Panc1 (cell line): ENCODE measurements around the gene CHKB. TPM values are rescaled to one million over a fixed set of nuclear protein-coding genes. Genes with fewer than 3 reads are reported as not detected.

Source experiments
- ATAC-seq: fragments of 200-7000 bp; cut with Tn5 transposase; 2 replicates; pipeline ENCODE4 v1.9.1; 2020; ENCODE audit warnings: mild to moderate bottlenecking, moderate library complexity
- BruUV-seq: library from RNA; stranded (reverse); fragments of 400-500 nt; replicated peaks from 2 replicates; lab custom pipeline; 2021; lab: Mats Ljungman, UMichigan
- CTCF ChIA-PET: fragments of 300-600 bp; sonication (Branson Sonifier 250); formaldehyde crosslinking; loops from one replicate; lab custom pipeline; 2022; ENCODE audit warnings: antibody characterized with exemption; lab: Charles Lee
- POLR2A ChIA-PET: fragments of 300-600 bp; sonication (Branson Sonifier 250); formaldehyde crosslinking; loops from one replicate; lab custom pipeline; 2022; ENCODE audit warnings: antibody characterized with exemption; lab: Charles Lee
- DNase-seq: peaks from one replicate; pipeline ENCODE4 v3.0.0-alpha.2; 2010; ENCODE audit warnings: low read depth, low spot score
- H3K27ac ChIP-seq: 2 replicates; pipeline ENCODE4 v1.5.1; 2011; ENCODE audit warnings: mild to moderate bottlenecking, low read length, inconsistent platforms
- H3K27me3 ChIP-seq: fragments of 200-500 bp; sonication (Bioruptor generic); 2 replicates; pipeline ENCODE4 v1.6.0; 2014; ENCODE audit warnings: low read length, inconsistent platforms; ENCODE audit not compliant: control insufficient read depth, insufficient read depth
- H3K36me3 ChIP-seq: fragments of 200-500 bp; sonication (Bioruptor generic); 2 replicates; pipeline ENCODE4 v1.5.1; 2014; ENCODE audit warnings: inconsistent platforms, mild to moderate bottlenecking, low read length, moderate library complexity; ENCODE audit not compliant: control insufficient read depth, insufficient read depth
- H3K4me1 ChIP-seq: 2 replicates; pipeline ENCODE4 v1.5.1; 2011; ENCODE audit warnings: inconsistent platforms, mild to moderate bottlenecking, low read length, moderate library complexity; ENCODE audit not compliant: control insufficient read depth, insufficient read depth
- H3K4me3 ChIP-seq, 2 experiments: 2 replicates each; pipeline ENCODE4 v1.5.1; 2011 to 2012; ENCODE audit warnings: low read depth in 2 of 2, low read length in 2 of 2, mild to moderate bottlenecking in 2 of 2, inconsistent platforms in 1 of 2, moderate library complexity in 1 of 2
- H3K9me3 ChIP-seq: fragments of 200-500 bp; sonication (Bioruptor generic); 2 replicates; pipeline ENCODE4 v1.5.1; 2014; ENCODE audit warnings: low read depth, mild to moderate bottlenecking, inconsistent platforms, low read length, moderate library complexity; ENCODE audit not compliant: control insufficient read depth, insufficient read depth
- POLR2AphosphoS5 ChIP-seq: IDR thresholded peaks from 2 replicates; pipeline ENCODE4 v1.6.1; 2012; ENCODE audit warnings: mild to moderate bottlenecking, low read depth, low read length, moderate library complexity
- SIN3A ChIP-seq: IDR thresholded peaks from 2 replicates; pipeline ENCODE4 v1.6.1; 2012; ENCODE audit warnings: low read depth, mild to moderate bottlenecking, low read length, moderate library complexity, borderline replicate concordance; ENCODE audit not compliant: insufficient read depth
- TCF7L2 ChIP-seq: IDR thresholded peaks from 2 replicates; pipeline ENCODE4 v1.6.1; 2011; ENCODE audit warnings: mild to moderate bottlenecking, low read depth, low read length, inconsistent platforms
- in situ Hi-C: cut with HindIII; loops from 2 replicates; pipeline ENCODE4 v1.10.0; 2016; ENCODE audit warnings: low sequenced_read_pairs, low pct_unique_long_range_greater_than_20kb
- intact Hi-C: fragments of 100-400 bp; cut with micrococcal nuclease; formaldehyde crosslinking; loops from one replicate; pipeline ENCODE4 v1.10.0; 2022; ENCODE audit not compliant: unreplicated experiment
- total RNA-seq: library from RNA; stranded (reverse); gene quantifications from one replicate; pipeline ENCODE4 v1.2.1, GENCODE V29; 2021; ENCODE audit not compliant: unreplicated experiment
- TF ChIP-seq, protein P1 (sequence below), 2 experiments: IDR thresholded peaks; 2 replicates each; pipeline ENCODE4 v1.6.1; 2011 to 2012; ENCODE audit warnings: low read depth in 2 of 2, control low read depth in 1 of 2, low read length in 1 of 2, mild to moderate bottlenecking in 1 of 2, moderate library complexity in 1 of 2; ENCODE audit not compliant: insufficient read depth in 1 of 2
- TF ChIP-seq, protein P2 (sequence below): fragments of 450-650 bp; IDR thresholded peaks from 2 replicates; pipeline ENCODE4 v1.5.1; 2017; ENCODE audit warnings: mild to moderate bottlenecking

The CHKB gene
- total RNA-seq, 1 experiment from 2014 or later, result 43.5 TPM

DNA sequence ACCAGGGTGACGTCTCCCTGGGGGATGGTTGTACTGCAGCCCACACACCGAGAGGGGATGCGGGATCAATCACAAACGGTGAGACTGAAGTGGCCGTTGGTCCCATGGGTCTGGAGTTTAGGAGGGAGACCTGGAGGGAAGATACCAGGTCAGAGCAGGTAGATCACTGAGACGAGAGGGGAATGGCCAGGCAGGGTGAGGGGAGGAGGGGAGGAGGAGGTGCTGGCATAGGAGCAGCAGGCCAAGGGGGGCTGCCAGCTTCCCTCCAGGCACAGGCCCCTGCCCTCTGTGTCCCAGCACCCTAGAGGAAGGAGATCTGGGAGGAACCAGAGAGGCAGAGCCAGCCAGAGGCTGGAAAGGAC lies 25.0 kb upstream of the CHKB start:
- H3K4me1 ChIP-seq, result no peaks in the 10 kb centered on the region
- no peaks in the 10 kb centered on the region for H3K27me3 ChIP-seq
- CTCF ChIA-PET, result no interaction called here
- intact Hi-C loops, result no loop called here
- no peak for ATAC-seq
- H3K27ac ChIP-seq, result no peak overlapping the region
- POLR2A ChIA-PET, result no interaction called here
- TF ChIP-seq, protein P1, sequence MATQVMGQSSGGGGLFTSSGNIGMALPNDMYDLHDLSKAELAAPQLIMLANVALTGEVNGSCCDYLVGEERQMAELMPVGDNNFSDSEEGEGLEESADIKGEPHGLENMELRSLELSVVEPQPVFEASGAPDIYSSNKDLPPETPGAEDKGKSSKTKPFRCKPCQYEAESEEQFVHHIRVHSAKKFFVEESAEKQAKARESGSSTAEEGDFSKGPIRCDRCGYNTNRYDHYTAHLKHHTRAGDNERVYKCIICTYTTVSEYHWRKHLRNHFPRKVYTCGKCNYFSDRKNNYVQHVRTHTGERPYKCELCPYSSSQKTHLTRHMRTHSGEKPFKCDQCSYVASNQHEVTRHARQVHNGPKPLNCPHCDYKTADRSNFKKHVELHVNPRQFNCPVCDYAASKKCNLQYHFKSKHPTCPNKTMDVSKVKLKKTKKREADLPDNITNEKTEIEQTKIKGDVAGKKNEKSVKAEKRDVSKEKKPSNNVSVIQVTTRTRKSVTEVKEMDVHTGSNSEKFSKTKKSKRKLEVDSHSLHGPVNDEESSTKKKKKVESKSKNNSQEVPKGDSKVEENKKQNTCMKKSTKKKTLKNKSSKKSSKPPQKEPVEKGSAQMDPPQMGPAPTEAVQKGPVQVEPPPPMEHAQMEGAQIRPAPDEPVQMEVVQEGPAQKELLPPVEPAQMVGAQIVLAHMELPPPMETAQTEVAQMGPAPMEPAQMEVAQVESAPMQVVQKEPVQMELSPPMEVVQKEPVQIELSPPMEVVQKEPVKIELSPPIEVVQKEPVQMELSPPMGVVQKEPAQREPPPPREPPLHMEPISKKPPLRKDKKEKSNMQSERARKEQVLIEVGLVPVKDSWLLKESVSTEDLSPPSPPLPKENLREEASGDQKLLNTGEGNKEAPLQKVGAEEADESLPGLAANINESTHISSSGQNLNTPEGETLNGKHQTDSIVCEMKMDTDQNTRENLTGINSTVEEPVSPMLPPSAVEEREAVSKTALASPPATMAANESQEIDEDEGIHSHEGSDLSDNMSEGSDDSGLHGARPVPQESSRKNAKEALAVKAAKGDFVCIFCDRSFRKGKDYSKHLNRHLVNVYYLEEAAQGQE (IDR thresholded peaks at IDR 0.05; ENCODE audit: insufficient read depth in 1 of 2, low read depth in 2 of 2, low read length in 1 of 2), result no peak
- no peak for TF ChIP-seq SIN3A
- TF ChIP-seq POLR2AphosphoS5, result no peak
- TF ChIP-seq, protein P2, sequence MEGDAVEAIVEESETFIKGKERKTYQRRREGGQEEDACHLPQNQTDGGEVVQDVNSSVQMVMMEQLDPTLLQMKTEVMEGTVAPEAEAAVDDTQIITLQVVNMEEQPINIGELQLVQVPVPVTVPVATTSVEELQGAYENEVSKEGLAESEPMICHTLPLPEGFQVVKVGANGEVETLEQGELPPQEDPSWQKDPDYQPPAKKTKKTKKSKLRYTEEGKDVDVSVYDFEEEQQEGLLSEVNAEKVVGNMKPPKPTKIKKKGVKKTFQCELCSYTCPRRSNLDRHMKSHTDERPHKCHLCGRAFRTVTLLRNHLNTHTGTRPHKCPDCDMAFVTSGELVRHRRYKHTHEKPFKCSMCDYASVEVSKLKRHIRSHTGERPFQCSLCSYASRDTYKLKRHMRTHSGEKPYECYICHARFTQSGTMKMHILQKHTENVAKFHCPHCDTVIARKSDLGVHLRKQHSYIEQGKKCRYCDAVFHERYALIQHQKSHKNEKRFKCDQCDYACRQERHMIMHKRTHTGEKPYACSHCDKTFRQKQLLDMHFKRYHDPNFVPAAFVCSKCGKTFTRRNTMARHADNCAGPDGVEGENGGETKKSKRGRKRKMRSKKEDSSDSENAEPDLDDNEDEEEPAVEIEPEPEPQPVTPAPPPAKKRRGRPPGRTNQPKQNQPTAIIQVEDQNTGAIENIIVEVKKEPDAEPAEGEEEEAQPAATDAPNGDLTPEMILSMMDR, result no peak
- TF ChIP-seq TCF7L2, result no peak
- no peaks in the 10 kb centered on the region for H3K9me3 ChIP-seq
- BruUV-seq, result no TSS peak
- H3K36me3 ChIP-seq, result no peaks in the 10 kb centered on the region
- no peak overlapping the region for H3K4me3 ChIP-seq
- no peak for DNase-seq
- in situ Hi-C loops, result no loop called here

DNA sequence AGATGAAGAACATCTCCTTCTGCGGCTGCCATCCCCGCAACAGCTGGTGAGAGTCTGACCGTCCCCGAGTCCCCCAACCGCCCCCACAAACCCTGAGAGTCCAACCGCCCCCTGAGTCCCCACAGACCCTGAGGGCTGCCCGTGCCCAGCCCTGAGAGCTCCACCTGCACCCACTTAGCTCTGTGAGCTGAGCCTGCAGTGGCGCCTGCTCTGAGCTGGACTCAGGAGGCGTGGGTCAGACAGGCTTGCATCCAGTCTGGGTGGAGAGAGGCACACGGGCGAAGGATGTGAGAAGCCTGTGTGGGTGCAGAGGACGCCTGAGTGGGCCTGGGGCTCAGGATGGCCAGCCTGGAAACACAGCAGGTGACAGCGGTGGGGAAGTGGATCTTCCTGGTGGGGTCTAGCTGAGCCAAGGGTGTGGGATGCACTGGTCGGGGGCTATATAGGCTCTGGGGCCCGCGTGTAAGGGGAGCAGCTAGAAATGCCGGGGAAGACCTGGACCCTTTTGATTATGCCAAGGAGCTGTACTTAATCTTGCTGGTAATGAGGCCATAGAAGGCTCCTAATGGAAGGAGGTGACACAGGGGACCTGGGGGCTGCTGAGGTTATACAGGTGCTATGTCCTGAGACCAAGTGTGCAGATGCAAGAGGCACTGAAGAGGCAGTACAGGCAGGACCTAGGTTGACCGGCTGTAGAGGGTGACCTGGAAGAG lies 24.5 kb upstream of the CHKB start:
- Histone ChIP-seq H3K9me3 (no peaks in the 10 kb centered on the region), H3K27ac (no peak overlapping the region), H3K4me3 (no peak overlapping the region), H3K4me1 (no peaks in the 10 kb centered on the region), H3K36me3 (no peaks in the 10 kb centered on the region), H3K27me3 (no peaks in the 10 kb centered on the region)
- intact Hi-C loops (no loop called here), in situ Hi-C loops (no loop called here)
- ChIA-PET CTCF (interaction anchor here (1.1 kb wide), 1 partner anchor 52 kb away, joined by 3 read pairs; no protein-coding TSS in a partner anchor), POLR2A (no interaction called here)
- TF ChIP-seq, protein P1 (IDR thresholded peaks at IDR 0.05; ENCODE audit: insufficient read depth in 1 of 2, low read depth in 2 of 2, low read length in 1 of 2), result no peak
- TF ChIP-seq TCF7L2, result no peak
- TF ChIP-seq SIN3A, result no peak
- TF ChIP-seq, protein P2, result no peak
- TF ChIP-seq POLR2AphosphoS5, result no peak
- no TSS peak for BruUV-seq
- ATAC-seq (no peak), DNase-seq (no peak)
